CD4-positive, alpha-beta T cell treated with Interferon gamma for 1 hour (primary cell): Measurements from ENCODE around the gene TNFAIP2.
A peak's percentile ranks its signal among the peaks of the same experiment; 100 is the strongest.
"Not testable (repeated sequence)": the region's sequence is repeated elsewhere in the genome, so short reads cannot be mapped to it uniquely, and the experiment has no call there.

Experiments
- DNase-seq: peaks from one replicate; pipeline ENCODE4 v3.0.0-alpha.2; 2020

Gene TNFAIP2

DNA sequence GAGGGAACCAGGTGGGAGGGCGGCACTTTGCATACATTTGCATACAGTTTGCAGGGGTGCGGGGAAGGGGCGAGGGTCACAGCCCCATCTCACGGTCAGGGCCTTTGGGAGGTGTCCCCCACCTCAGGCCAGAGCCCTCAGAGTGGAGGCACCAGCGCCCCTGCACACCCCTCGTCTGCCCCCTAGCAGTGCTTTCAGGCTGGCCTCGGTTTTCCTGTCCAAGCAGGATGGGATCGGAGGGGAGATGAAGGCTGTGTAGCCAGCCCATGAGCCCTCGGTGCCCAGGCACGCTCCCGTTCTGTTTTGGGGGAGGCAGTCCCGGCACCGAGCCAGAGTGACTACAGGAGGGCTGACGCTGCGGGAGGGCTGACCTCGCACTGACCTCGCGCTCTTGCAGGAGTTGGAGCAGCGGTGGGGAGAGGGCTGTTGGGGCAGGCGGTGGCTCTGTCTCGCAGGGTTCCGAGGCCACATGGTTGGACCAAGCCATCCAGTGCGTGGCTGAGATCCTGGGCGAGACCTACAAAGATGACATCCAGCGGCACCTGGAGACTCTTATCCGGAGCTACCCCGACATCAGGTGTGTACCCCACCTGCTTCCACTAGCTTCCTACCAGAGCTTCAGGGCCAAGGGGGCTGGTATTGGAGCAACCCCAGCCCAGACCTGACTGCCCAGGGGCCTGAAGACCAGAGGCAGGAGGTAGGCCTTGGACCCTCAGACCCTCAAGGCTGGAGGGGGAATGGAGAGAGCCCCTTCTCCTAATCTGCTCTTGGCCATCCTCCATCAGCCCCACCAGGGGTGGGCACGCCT lies 15.1 kb upstream of the TNFAIP2 start:
- DNase-seq, result no peak

DNA sequence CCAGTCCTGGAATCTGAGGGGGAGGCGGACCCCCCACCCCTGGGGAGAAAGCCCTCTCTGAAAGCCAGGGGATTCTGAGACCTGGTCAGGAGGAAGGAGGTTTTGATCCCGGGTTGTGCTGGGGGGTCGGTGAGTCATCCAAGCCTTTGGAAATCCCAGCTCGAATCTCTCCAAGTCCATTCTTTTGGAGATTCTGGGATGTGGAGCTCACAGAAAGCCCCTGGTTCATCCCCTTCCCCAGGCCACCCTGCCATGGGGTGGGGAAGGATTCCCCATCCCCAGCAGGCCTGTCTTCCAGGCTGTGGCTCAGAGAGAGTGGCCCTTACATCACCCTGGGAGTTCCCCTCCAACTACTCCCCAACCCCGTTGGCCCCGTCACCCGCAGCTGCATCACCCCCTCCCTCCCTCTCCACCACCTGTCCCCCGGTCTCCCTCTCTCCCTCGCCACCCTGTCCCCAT lies 14.5 kb upstream of the TNFAIP2 start:
- DNase-seq, result peak; percentile 67

DNA sequence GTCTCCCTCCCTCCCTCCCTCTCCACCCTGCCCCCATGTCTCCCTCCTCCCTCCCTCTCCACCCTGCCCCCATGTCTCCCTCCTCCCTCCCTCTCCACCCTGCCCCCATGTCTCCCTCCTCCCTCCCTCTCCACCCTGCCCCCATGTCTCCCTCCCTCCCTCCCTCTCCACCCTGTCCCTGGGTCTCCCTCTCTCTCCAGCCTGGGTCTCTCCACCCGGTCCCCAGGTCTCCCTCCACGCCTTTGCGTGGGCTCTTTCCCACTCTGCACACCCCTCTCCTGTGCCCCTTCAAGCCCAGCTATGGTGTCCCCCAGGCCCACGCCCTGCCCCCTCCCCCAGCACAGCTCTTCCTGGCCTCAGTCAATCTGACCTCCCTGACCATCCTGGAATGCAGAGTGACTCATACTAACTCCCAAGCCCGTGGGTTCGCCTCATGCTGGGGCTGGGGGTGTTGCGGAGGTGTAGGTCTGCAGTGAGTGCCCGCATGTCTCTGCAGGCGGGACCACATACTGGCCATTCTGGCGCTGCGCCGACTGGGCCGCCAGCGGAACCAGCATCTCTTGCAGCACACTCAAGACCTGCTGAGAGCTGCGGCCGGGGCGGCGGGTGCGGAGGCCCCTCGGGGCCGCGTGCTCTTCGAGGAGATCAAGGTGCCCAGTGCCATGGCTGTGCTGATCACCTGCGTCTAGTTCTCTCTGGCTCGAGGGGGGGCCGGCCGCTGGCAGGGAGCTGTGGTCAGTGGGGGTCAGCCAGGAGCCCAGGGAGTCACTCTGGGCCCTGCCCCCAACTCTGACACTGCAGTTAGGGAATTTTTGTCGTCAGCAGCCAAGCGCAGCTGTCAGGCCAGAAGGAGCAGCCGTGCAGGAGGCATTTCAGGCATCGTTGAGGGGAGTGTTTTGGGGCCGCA lies 13.5 kb upstream of the TNFAIP2 start:
- no peak for DNase-seq

DNA sequence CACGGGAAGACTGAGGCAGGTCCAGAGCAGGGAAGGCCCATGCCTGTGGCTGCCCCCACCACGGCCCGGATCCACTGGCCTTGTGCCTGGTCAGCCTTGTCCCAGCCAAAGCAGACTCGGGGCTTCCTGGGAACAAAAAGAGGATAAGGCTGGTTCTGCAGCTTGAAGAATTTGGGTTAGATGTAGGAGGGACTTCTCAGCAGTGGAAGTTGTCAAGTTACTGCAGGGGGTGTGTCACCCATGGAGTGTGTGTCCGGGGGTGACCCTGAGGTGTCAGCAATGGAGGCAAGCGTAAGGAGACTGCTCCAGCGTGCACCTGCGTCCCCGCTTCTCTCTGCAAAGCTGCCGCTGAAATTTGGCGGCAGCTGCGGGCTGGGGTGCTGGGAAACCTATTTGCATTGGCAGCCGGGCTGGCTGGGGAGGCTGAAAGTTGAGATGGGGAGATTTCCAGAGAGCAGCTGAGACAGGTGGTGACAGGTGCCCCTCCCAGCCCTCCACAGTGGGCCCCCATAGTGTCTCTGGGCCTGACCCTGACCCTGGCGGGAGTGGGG lies 12.5 kb upstream of the TNFAIP2 start:
- DNase-seq, result no peak

DNA sequence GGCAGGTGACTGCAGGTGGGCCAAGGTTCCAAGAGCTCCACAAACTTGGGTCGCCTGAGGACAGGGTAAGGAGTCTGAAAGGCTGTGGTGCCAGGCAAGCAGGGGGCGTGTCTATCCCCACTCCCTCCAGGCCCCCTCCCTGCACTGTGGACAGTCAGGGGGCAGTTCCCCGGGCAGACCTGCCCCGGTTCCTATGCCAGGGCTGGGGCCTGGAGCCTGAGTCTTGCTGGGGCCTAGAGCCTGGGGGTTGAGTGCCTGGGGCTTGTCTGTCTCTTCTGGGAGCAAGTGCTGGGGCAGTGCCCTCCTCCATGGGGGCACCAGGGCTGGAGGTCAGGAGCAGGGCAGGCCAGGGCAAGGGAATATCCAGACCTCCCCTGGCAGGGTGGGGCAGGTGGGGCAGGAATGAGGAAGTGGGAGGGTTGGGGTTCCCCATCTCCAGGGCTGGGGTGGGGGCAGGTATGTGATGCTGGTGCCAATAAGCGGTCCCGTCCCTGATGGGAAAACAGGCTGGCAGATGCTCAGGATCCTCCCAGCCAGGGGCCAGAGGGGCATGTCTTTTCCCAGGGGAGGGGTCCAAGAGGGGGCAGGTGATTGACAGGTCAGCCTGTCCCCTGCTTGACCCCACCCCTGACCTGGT lies 11.9 kb upstream of the TNFAIP2 start:
- peak; percentile 49 for DNase-seq

DNA sequence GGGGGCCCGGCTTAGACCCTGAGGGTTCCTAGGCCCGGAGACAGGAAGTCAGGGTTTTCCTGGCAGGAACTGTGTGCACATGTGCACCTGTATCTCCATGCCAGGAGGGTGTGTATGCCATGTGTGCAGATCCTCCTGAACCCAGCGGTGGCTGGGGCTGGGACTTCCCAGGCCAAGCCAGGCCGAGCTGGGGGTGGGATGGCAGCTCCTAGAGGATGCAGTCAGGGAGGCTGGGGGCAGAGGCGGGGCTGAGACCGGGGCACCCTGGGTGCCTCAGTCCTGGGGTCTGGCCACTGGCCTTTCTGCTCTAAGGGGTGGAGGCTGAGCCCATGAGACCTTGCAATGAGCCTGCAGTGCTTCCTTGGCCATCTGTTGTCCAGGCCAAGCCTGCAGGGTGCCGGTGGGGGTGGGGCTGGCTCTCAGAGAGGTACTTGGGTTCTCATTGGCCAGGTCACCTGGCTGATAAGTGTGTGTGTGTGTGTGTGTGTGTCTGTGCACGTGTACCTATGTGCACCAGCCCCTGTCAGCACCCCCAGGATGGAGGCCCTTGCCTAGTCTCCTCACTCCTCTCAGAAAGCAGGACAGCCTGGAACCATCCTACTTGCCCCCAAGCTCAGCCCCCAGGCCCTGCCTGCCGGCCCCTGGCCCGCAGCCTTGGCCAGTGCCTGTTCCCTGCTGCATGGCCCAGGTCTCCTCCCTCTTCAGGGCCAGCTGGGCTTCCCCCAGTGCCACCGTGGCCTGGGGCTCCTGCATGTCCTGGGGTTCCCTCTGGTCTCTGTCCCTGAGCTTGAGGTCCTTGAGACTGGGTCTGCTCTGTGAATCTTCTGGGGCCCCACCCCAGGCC lies 10.6 kb upstream of the TNFAIP2 start:
- no peak for DNase-seq

DNA sequence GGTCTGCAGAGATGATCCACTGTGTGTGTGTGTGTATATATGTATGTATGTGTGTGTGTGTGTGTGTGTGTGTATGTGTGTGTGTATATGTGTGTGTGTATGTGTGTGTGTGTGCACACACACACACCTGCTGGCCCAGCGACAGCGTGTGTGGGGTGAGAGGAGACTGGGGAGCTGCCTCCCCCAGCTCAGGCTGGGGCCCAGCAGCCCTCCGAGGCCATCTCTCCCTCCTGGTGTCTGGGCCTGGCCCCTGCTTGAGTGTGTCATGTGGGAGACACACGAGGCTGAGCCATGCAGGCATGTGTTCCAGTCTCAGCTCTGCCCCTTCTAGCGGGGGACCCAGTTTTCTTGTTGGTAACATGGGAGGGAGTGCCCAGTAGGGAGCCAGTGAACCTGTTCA lies 10.0 kb upstream of the TNFAIP2 start:
- DNase-seq, result no peak

DNA sequence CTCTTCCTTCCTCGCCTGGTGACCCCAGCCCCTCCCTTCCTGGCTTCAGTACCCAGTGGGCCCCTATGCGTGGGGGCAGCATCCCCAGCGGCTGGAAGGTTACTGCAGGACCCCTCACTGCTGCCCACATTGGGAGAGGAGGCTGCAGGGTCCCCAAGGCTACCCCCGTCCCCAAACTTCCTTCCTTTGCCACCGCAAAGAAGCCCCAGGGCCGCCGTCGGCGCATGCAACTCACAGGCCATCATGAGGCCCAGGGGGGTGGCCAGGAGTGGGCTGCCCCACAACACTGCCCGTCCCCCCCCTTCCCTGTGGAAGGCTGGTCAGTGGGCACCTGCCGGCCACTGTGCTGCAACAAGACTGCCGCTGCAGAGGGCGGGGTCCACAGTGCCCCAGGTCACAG lies 9.5 kb upstream of the TNFAIP2 start:
- no peak for DNase-seq

DNA sequence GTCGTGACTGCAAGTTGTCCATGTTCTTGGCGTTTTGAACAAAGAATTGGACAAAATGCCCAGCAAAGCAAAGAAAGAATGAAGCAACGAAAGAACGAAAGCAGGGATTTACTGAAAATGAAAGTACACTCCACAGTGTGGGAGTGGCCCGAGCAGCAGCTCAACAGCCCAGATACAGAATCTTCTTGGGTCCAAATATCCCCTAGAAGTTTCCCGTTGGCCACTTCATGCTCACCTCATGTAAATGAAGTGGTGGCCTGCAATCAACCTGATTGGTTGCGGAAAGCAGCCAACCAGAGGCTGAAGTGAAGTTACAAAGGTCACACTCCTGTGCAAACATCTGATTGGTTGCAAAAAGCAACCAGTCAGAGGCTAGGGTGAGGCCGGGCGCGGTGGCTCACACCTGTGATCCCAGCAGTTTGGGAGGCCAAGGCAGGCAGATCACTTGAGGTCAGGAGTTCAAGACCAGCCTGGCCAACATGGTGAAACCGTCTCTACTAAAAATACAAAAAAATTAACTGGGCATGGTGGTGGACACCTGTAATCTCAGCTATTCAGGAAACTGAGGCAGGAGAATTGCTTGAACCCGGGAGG lies 8.1 kb upstream of the TNFAIP2 start:
- not testable (repeated sequence) for DNase-seq

DNA sequence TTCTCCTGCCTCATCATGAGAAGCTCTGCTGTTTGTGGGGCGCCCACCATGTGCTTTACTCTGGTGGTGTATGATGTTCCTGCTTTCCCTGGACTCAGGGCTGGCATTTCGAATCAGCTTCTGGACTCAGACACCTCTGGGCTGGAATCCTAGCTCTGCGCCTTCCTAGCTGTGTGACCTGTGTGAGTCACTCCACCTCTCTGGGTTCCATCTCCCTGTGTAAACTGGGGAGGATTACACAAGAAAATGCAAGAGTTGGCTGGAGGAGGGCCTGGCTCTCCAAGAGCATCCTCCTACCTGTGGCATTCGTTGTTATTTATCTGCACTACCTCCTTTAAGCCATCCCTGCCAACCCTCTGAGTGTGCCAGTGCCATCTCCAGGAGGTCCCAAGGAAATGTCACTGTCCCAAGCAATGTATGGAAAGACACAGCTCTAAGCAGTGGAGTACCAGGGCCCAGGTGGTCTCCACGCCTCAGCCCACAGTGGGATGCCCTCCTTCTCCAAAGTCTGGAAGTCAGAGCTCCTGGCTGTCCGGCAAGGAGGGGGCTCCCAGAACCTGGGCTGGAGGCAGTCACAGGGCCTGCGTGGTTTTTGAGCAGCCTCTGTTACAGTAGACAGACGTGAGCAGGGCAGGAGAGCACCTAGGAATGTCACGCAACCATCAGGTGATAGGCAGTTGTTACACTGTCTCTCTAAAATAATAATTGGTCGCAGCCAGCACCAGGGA lies 7.3 kb upstream of the TNFAIP2 start:
- no peak for DNase-seq

DNA sequence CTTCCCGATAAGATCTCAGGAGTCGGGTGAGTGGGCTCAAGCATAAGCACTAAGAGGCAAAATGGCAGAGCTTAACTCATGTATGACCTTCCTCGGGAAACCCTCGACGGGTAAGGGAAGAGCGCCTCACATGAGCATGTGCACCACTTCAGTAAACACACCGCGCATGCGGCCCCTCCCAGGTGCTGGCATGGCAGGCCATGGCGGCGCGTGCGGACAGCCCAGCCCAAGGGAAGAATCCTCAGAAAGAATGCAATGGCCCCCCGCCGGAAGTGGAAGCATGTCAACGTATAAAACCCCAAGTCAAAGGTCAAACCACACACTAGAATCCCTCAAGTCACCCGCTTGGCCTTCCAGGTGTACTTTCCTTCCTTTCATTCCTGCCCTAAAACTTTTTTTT lies 6.6 kb upstream of the TNFAIP2 start:
- DNase-seq, result no peak

DNA sequence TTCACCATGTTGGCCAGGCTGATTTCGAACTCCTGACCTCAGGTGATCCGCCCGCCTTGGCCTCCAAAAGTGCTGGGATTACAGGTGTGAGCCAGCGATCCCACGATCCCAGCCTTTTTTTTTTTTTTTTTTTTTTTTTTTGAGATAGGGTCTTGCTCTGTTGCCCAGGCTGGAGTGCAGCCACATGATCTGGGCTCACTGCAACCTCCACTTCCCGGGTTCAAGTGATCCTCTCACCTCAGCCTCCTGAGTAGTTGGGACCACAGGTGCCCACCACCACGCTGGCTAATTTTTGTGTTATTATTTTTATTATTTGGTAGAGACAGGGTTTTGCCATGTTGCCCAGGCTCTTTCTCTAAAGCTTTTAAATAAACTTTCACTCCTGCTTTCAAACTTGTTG lies 5.8 kb upstream of the TNFAIP2 start:
- not testable (repeated sequence) for DNase-seq

DNA sequence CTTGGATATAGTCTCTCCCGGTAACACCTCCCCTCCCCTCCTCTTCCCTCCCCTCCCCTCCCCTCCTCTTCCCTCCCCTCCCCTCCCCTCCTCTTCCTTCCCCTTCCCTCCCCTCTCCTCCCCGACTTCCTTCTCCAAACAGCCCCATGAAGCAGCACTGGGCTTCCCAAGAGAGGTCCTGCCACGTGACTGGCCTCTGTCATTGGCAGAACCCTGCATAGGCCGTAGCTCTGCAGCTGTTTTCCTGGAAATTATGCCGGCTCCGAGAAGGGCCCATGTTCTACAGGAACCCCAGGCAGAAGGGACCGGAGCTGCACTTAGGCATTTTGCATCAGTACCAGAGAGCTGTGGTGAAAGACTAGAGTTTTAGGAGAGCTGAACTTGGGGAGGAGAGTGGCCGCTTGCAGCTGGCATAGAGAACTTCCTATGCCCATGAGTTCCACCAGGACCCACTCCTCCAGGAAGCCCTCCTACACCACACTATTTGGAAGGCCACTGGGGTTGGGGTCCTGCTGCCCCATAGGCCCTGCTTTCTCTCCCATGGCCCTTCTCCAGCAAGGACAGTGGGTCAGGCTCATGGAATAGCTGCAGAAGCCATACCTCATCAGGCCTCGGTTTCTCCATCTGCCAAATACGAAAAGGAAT lies 5.1 kb upstream of the TNFAIP2 start:
- peak; percentile 84 for DNase-seq

DNA sequence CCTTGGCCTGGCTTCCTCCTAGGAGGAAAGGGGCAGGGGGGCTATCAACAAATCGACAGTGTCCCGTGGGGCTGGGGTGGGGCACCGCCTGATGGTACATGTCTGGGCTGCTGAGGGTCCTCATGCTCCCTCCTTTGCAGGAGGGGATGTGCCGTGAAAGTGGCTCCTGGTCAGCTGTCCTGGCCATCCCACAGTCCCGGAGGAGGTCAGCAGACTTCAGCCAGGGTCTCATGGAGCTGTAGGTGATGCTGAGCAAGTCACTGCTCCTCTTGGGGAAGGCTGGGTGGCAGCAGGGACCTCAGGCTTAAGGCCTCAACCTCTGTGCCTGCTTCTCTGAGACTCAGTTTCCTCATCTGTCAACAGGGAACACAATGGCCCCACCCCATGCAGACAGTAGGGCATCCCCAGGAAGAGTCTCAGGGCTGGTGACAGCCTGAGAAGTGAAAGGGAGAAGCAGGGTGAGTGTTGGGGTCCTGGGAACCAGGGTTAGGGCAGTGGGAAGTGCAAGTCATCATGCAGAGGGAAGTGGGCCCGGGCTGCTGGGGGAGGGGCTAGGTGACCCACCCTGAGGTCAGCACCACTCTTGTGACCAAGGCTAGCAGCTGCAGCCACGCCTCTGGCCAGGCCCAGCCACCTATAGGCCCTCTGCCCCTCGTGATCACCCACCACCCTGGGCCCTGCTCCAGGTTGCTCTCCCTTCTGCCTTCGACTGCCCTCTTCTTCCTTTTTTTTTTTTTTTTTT lies 4.4 kb upstream of the TNFAIP2 start:
- peak; percentile 88 for DNase-seq

DNA sequence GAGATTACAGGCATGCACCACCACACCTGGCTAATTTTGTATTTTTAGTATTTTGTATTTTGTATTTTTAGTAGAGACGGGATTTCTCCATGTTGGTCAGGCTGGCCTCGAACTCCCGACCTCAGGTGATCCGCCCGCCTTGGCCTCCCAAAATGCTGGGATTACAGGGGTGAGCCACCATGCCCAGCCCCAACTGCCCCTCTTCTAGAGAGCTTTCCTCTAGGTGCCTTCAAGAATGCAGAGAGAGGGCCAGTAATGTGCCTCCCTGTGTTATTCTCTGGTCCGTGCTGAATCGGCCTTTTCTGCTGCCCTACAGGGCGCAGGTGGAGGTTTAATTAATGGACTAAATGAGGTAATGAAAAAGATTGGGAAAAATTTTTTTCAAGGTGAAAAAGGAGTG lies 3.7 kb upstream of the TNFAIP2 start:
- DNase-seq, result not testable (repeated sequence)

DNA sequence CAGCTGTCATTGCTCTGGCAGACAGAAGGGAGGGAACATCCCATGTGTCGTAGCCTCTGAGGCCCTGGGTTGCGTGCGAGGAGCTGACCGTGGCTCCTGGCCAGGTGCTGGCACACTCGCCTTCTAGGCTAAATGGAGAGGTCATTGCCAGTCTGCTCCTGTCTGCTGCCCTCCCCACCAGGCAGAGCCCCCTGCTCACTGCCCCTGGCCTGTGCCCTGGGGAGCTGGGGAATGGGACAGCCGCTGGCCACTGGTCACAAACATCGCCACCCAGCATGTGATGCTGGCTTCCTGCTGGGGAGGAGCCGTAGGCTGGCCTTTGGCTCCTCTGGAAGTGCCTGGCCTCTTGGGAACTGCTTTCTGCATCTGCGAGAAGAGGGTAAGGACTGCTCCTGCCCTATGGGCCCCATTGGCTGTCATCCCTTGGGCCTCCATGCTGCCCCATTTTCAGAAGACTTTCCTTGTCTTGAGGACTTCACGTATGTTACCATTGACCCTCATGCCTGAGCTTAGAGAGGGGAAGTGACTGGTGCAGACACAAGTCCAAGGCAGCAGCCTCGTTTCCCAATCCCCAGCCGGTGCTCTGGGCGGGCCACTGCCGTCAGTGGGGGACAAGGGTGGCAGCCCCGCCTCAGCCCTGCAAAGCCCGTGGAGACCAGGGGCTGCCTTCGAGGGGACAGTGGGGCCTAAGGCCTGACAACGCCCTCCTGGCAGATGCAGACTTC lies 2.0 kb upstream of the TNFAIP2 start:
- DNase-seq, result peak; percentile 50

DNA sequence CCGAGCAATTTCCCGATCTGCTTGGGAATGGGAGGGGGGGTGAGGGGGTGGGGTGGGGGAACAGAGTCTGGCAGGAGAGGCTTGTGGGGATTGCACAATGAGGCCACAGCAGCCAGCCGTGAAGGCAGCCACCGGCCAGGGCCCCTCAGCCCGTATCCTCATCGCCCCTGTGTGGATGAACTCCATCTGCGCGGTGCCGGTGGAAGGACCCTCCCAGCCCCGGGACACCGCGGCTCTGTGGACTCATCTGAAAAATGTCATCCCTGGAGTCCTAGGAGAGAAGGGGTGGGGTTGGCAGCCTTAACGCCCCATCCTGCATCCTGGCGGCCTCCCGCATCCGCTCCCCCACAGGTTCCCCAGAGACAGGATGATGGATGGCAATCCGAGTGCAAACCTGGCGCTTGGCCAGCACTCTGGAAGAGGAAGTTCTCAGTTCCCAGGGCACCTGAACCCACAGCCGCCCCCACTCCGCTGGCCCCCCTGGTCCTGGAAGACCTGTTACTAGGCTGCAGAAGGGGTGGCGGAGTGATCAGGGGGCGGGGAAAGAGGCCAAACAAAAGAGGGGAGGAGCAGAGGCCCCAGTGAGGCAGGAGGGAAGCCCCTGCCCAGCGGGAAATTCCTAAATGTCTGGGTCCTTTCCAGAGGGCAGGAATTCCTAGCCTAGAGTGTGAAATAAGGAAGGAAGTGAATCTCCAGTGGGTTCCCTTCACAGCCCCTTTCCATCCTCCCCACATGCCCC lies 1.2 kb upstream of the TNFAIP2 start:
- DNase-seq, result peak; percentile 61

DNA sequence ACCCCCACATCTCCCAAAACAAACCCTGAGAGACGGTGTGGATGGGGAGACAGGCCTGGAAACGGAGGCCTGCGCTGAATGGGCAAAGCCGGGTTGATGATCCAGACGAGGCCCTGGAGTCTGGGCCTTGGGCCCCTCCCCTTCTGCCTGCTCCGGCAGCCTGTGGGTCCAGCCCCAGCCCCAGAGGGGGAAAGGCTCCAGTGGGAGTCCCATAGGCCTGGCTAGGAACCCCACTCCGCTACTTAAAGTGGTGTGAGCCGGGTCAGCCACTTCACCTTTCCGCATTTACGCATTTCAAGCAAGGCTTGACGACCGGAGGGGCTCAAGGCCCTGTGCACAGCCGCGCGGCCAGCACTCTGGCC lies 695 bp upstream of the TNFAIP2 start:
- DNase-seq, result no peak
